Caco-2 (cell line): ENCODE data around the gene IL17RC. TPM values are rescaled to one million over a fixed set of nuclear protein-coding genes. Genes with fewer than 3 reads are reported as not detected.

ENCODE experiments used
- BruUV-seq: library from RNA; stranded (reverse); fragments of 400-500 nt; replicated peaks from 2 replicates; lab custom pipeline; 2021; lab: Mats Ljungman, UMichigan
- CTCF ChIA-PET: fragments of 300-600 bp; sonication (Branson Sonifier 250); formaldehyde crosslinking; loops from one replicate; lab custom pipeline; 2022; ENCODE audit warnings: antibody characterized with exemption; lab: Charles Lee
- POLR2A ChIA-PET: fragments of 300-600 bp; sonication (Branson Sonifier 250); formaldehyde crosslinking; loops from one replicate; lab custom pipeline; 2022; ENCODE audit warnings: antibody characterized with exemption; lab: Charles Lee
- DNase-seq, 2 experiments: peaks; one replicate each; pipeline versions ENCODE4 v3.0.0 to v3.0.0-alpha.2; 2020 to 2022
- H3K27me3 ChIP-seq: replicated peaks from 2 replicates; pipeline ENCODE4 v1.6.0; 2011; ENCODE audit warnings: low read length; ENCODE audit not compliant: control insufficient read depth, insufficient read depth
- H3K36me3 ChIP-seq: 2 replicates; pipeline ENCODE4 v1.5.1; 2011; ENCODE audit warnings: low read length; ENCODE audit not compliant: control insufficient read depth, insufficient read depth
- H3K4me1 ChIP-seq: fragments of 250-450 bp; sonication (Bioruptor Pico); 2 replicates; pipeline ENCODE4 v1.5.1; 2020; ENCODE audit warnings: mild to moderate bottlenecking
- H3K4me3 ChIP-seq: 2 replicates; pipeline ENCODE4 v1.5.1; 2011; ENCODE audit warnings: low read depth, mild to moderate bottlenecking, control low read depth, low read length
- H3K9me3 ChIP-seq: fragments of 250-450 bp; sonication (Bioruptor Pico); 2 replicates; pipeline ENCODE4 v1.5.1; 2020; ENCODE audit warnings: mild to moderate bottlenecking, moderate library complexity
- H3K27ac Mint-ChIP-seq: one replicate; pipeline ENCODE4 v1.8.0; 2022; ENCODE audit warnings: mixed read lengths; ENCODE audit not compliant: unreplicated experiment
- H3K27me3 Mint-ChIP-seq: one replicate; pipeline ENCODE4 v1.8.0; 2022; ENCODE audit warnings: mixed read lengths; ENCODE audit not compliant: insufficient read depth, unreplicated experiment
- H3K36me3 Mint-ChIP-seq: one replicate; pipeline ENCODE4 v1.8.0; 2022; ENCODE audit warnings: mild to moderate bottlenecking, mixed read lengths; ENCODE audit not compliant: insufficient read depth, unreplicated experiment
- H3K4me1 Mint-ChIP-seq: one replicate; pipeline ENCODE4 v1.8.0; 2022; ENCODE audit warnings: low read depth, mixed read lengths; ENCODE audit not compliant: unreplicated experiment
- H3K4me3 Mint-ChIP-seq: one replicate; pipeline ENCODE4 v1.8.0; 2022; ENCODE audit warnings: mild to moderate bottlenecking, moderate library complexity, mixed read lengths; ENCODE audit not compliant: unreplicated experiment
- H3K9me3 Mint-ChIP-seq: one replicate; pipeline ENCODE4 v1.8.0; 2022; ENCODE audit warnings: mixed read lengths; ENCODE audit not compliant: unreplicated experiment
- CTCF ChIP-seq, 2 experiments: fragments of 200-600 bp in 1 of 2; IDR thresholded peaks; 1 replicate in 1 of 2; 2 replicates in 1 of 2; pipeline versions ENCODE4 v1.5.1 to v1.8.0; 2011 to 2022; ENCODE audit warnings: antibody characterized with exemption in 1 of 2, control low read depth in 1 of 2, inconsistent platforms in 1 of 2, low read depth in 1 of 2, low read length in 1 of 2, mild to moderate bottlenecking in 1 of 2, moderate library complexity in 1 of 2; ENCODE audit not compliant: insufficient read depth in 1 of 2, severe bottlenecking in 1 of 2, unreplicated experiment in 1 of 2
- intact Hi-C: fragments of 100-400 bp; cut with micrococcal nuclease; formaldehyde crosslinking; loops from one replicate; pipeline ENCODE4 v1.10.0; 2022; ENCODE audit not compliant: unreplicated experiment
- total RNA-seq: library from RNA; stranded (reverse); gene quantifications from 2 replicates; pipeline ENCODE4 v1.2.3, GENCODE V29; 2022

The IL17RC gene
- total RNA-seq, 1 experiment from 2014 or later: 11.3 TPM

- TF ChIP-seq CTCF (IDR thresholded peaks at IDR 0.05; ENCODE audit: insufficient read depth in 1 of 2, low read depth in 1 of 2, low read length in 1 of 2, severe bottlenecking in 1 of 2, unreplicated experiment in 1 of 2): no peak
- Histone ChIP-seq H3K36me3 (no peaks in the 10 kb centered on the region; the same call in 1 of the 2 replicates), H3K4me1 (0 out of 2 replicates have a peak, but pooled peaks cover 6% of the 10 kb centered on the region), H3K27me3 (no peaks in the 10 kb centered on the region), H3K9me3 (no peaks in the 10 kb centered on the region), H3K4me3 (peak within 1 kb of the TSS; percentile 35)
- H3K4me1 Mint-ChIP-seq: no peaks in the 10 kb centered on the region
- H3K36me3 Mint-ChIP-seq: peaks cover 8% of the 10 kb centered on the region
- BruUV-seq: no TSS peak
- H3K9me3 Mint-ChIP-seq: no peaks in the 10 kb centered on the region
- no peak within 1 kb of the TSS for H3K27ac Mint-ChIP-seq
- POLR2A ChIA-PET: interaction anchor here (0.5 kb wide), 1 partner anchor 72 kb away, joined by 6 read pairs; no protein-coding TSS in a partner anchor
- CTCF ChIA-PET: interaction anchor here (0.5 to 1.1 kb wide), 3 partner anchors 19 to 137 kb away, joined by 3 to 7 read pairs (median 3); partner anchors contain the start of gene CRELD1
- peak in 1 of 2 experiments; percentile 30 for DNase-seq
- no peaks in the 10 kb centered on the region for H3K27me3 Mint-ChIP-seq
- intact Hi-C loops: no loop called here
- H3K4me3 Mint-ChIP-seq: peak within 1 kb of the TSS; percentile 63
Observed at GRCh38 chr3:9951962-9952805, 35.3 kb downstream of the IL17RC start, which contains the start of gene PRRT3. TSS of gene PRRT3 (minus strand) at chr3:9952408. CDS start at chr3:9950115, 2,293 bp downstream.

- Histone ChIP-seq H3K9me3 (no peaks in the 10 kb centered on the region), H3K36me3 (no peaks in the 10 kb centered on the region), H3K4me3 (no peak overlapping the region), H3K27me3 (no peaks in the 10 kb centered on the region), H3K4me1 (no peaks in the 10 kb centered on the region)
- Mint-ChIP-seq H3K27me3 (no peaks in the 10 kb centered on the region), H3K27ac (no peak overlapping the region), H3K36me3 (peaks cover 7% of the 10 kb centered on the region), H3K4me1 (no peaks in the 10 kb centered on the region), H3K9me3 (no peaks in the 10 kb centered on the region), H3K4me3 (no peak overlapping the region)
- TF ChIP-seq CTCF (IDR thresholded peaks at IDR 0.05; ENCODE audit: insufficient read depth in 1 of 2, low read depth in 1 of 2, low read length in 1 of 2, severe bottlenecking in 1 of 2, unreplicated experiment in 1 of 2): no peak
- CTCF ChIA-PET: interaction anchor here (0.8 kb wide), 1 partner anchor 9 kb away, joined by 4 read pairs; no protein-coding TSS in a partner anchor
- POLR2A ChIA-PET: no interaction called here
- BruUV-seq: no TSS peak
- DNase-seq: no peak
- intact Hi-C loops: no loop called here
Observed at GRCh38 chr3:9955067-9955502, 38.2 kb downstream of the IL17RC start.

- ChIA-PET CTCF (interaction anchor here (0.5 to 0.8 kb wide), 2 partner anchors 9 to 192 kb away, joined by 3 to 4 read pairs; no protein-coding TSS in a partner anchor), POLR2A (no interaction called here)
Observed at GRCh38 chr3:9955611-9956352, 38.9 kb downstream of the IL17RC start.

More at GRCh38 chr3:9955611-9956352, 38.9 kb downstream of the IL17RC start:
- Histone ChIP-seq H3K4me1 (no peaks in the 10 kb centered on the region), H3K36me3 (no peaks in the 10 kb centered on the region), H3K9me3 (no peaks in the 10 kb centered on the region), H3K27me3 (no peaks in the 10 kb centered on the region), H3K4me3 (no peak overlapping the region)
- no peaks in the 10 kb centered on the region for H3K9me3 Mint-ChIP-seq
- DNase-seq: no peak
- H3K4me1 Mint-ChIP-seq: no peaks in the 10 kb centered on the region
- intact Hi-C loops: no loop called here
- H3K27ac Mint-ChIP-seq: no peak overlapping the region
- H3K27me3 Mint-ChIP-seq: no peaks in the 10 kb centered on the region
- BruUV-seq: no TSS peak
- peaks cover 7% of the 10 kb centered on the region for H3K36me3 Mint-ChIP-seq
- H3K4me3 Mint-ChIP-seq: no peak overlapping the region
- no peak for TF ChIP-seq CTCF (IDR thresholded peaks at IDR 0.05; ENCODE audit: insufficient read depth in 1 of 2, low read depth in 1 of 2, low read length in 1 of 2, severe bottlenecking in 1 of 2, unreplicated experiment in 1 of 2)
